ENCODE results near the gene CDON.

Gene CDON

GRCh38 chr11:125935618-125936199, 127.0 kb downstream of the CDON start:
- H4K20me1 ChIP-seq (ENCODE audit: insufficient read depth, low read length) = no peaks in the 10 kb centered on the region
- no peaks in the 10 kb centered on the region for H3K9me2 ChIP-seq (ENCODE audit: low read depth, low read length)
- no peaks in the 10 kb centered on the region for H3K4me1 ChIP-seq (ENCODE audit: insufficient read depth, low read length, severe bottlenecking)
- no peaks in the 10 kb centered on the region for H3K27me3 ChIP-seq (ENCODE audit: insufficient read depth, low read length)
- H3K4me3 ChIP-seq (ENCODE audit: low read depth, low read length, poor library complexity, severe bottlenecking) = no peak overlapping the region
- no peaks in the 10 kb centered on the region for H3K9me3 ChIP-seq (ENCODE audit: low read length)
- H3K4me2 ChIP-seq (ENCODE audit: low read length) = no peak overlapping the region
- H2AFZ ChIP-seq (ENCODE audit: low read length) = no peak overlapping the region
- H3K27ac ChIP-seq (ENCODE audit: low read depth, low read length, poor library complexity, severe bottlenecking) = no peak overlapping the region
- H3K79me2 ChIP-seq (ENCODE audit: insufficient read depth, low read length) = no peaks in the 10 kb centered on the region
- H3K36me3 ChIP-seq (ENCODE audit: insufficient read depth, low read length) = no peaks in the 10 kb centered on the region
- H3F3A ChIP-seq (ENCODE audit: insufficient read depth, low read length) = no peaks in the 10 kb centered on the region
- no peak overlapping the region for H3K9ac ChIP-seq (ENCODE audit: low read length)
- TF ChIP-seq EZH2 (IDR thresholded peaks at IDR 0.05; ENCODE audit: borderline replicate concordance, low read length) (no peak), CTCF (IDR thresholded peaks at IDR 0.05; ENCODE audit: low read length) (no peak)

GRCh38 chr11:125935056-125935455, 127.6 kb downstream of the CDON start:
- Histone ChIP-seq H3K4me2 (ENCODE audit: low read length) (no peak overlapping the region), H3K9ac (ENCODE audit: low read length) (no peak overlapping the region), H3K9me2 (ENCODE audit: low read depth, low read length) (no peaks in the 10 kb centered on the region), H3F3A (ENCODE audit: insufficient read depth, low read length) (no peaks in the 10 kb centered on the region), H3K9me3 (ENCODE audit: low read length) (no peaks in the 10 kb centered on the region), H3K27ac (ENCODE audit: low read depth, low read length, poor library complexity, severe bottlenecking) (no peak overlapping the region), H3K79me2 (ENCODE audit: insufficient read depth, low read length) (no peaks in the 10 kb centered on the region), H2AFZ (ENCODE audit: low read length) (no peak overlapping the region), H3K36me3 (ENCODE audit: insufficient read depth, low read length) (no peaks in the 10 kb centered on the region), H3K4me3 (ENCODE audit: low read depth, low read length, poor library complexity, severe bottlenecking) (no peak overlapping the region), H4K20me1 (ENCODE audit: insufficient read depth, low read length) (no peaks in the 10 kb centered on the region), H3K4me1 (ENCODE audit: insufficient read depth, low read length, severe bottlenecking) (no peaks in the 10 kb centered on the region), H3K27me3 (ENCODE audit: insufficient read depth, low read length) (no peaks in the 10 kb centered on the region)
- TF ChIP-seq CTCF (IDR thresholded peaks at IDR 0.05; ENCODE audit: low read length) (no peak), EZH2 (IDR thresholded peaks at IDR 0.05; ENCODE audit: borderline replicate concordance, low read length) (no peak)

- Histone ChIP-seq H3K9me3 (ENCODE audit: low read length) (no peaks in the 10 kb centered on the region), H3K79me2 (ENCODE audit: insufficient read depth, low read length) (no peaks in the 10 kb centered on the region), H3K4me1 (ENCODE audit: insufficient read depth, low read length, severe bottlenecking) (no peaks in the 10 kb centered on the region), H3K27ac (ENCODE audit: low read depth, low read length, poor library complexity, severe bottlenecking) (no peak overlapping the region), H3K9me2 (ENCODE audit: low read depth, low read length) (no peaks in the 10 kb centered on the region), H4K20me1 (ENCODE audit: insufficient read depth, low read length) (no peaks in the 10 kb centered on the region), H3K9ac (ENCODE audit: low read length) (no peak overlapping the region), H3K4me3 (ENCODE audit: low read depth, low read length, poor library complexity, severe bottlenecking) (no peak overlapping the region), H3K27me3 (ENCODE audit: insufficient read depth, low read length) (no peaks in the 10 kb centered on the region), H2AFZ (ENCODE audit: low read length) (no peak overlapping the region), H3F3A (ENCODE audit: insufficient read depth, low read length) (no peaks in the 10 kb centered on the region), H3K36me3 (ENCODE audit: insufficient read depth, low read length) (no peaks in the 10 kb centered on the region), H3K4me2 (ENCODE audit: low read length) (no peak overlapping the region)
- no peak for TF ChIP-seq EZH2 (IDR thresholded peaks at IDR 0.05; ENCODE audit: borderline replicate concordance, low read length)
- TF ChIP-seq CTCF (IDR thresholded peaks at IDR 0.05; ENCODE audit: low read length) = no peak
These were observed 128.2 kb downstream of the CDON start for GRCh38 chr11:125934473-125934872.
